ENCODE data around the gene ANKRD44.

ANKRD44 gene

DNA sequence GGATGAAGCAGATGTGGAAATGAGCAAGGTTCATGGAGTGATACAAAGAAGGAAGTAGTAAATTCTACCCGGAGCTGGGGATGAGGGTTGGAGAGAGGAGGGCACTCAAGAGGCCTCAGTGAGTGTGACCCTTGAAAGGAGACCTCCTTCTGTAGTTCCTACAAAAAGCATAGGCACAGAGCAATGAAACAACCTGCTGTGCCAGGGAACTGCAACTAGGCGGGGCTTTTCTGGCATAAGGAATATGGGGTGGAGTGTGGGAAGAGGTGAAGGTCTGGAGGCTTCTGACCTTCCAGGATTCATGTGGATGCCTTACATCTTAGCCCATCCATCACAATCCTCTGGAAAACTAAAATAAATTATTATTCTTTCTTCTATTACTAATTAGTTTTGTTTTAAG lies 358.6 kb downstream of the ANKRD44 start:
- DNase-seq, result no peak

- no peak for DNase-seq
Measured at GRCh38 chr2:196949116-196949515, 361.5 kb downstream of the ANKRD44 start.

GRCh38 chr2:196944570-196944969 lies 366.0 kb downstream of the ANKRD44 start:
- DNase-seq, result no peak

DNA sequence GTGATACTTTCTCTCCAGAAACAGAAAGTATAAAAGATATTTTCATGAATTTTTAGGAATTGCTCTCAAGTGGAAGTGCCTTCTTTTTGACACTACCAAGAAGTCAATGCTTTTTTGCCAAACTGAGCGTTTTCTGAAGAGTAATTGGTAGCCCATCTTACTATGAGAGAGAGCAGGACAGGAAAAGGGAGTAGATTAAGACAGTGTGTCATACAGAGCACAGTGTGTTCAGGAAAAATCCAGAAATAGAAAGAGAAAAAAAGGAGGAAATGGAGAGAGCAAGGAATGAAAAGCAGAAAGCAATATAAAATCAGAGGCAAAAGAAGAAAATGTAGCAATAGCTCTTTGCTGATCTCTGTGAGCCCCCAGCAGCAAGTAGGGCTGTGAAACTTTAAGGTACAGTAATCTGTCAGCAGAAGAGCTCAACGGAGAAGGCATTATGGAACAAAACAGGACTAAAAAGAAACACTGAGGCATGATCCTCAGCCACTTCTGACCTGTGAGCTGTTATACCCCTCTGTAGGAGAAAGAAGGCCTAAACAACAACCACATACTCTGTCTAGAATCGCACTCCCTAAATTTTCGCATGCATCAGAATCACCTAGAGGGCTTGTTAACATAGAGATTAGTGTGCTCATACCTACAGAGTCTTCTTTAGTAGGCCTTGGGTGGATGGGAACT lies 369.0 kb downstream of the ANKRD44 start:
- no peak for DNase-seq

DNA sequence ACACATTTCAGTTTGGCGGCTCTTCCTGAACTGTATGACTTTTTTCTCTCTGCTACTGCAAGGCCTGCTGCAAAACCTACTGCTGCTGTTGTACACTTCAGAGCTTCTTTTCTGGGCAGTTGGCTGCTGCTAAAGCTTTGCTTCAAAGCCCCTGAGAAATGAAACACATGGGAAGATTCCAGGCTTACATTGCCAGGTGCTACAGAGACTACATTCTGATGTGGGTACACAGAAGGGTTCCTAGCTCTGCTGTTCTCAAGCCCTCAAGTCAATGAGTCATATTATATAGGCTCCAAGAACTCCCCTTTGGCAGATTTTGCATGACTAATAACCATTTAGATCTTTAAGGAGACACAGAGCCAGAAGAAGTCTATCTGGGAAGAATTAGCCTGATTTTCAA lies 371.2 kb downstream of the ANKRD44 start:
- DNase-seq, result peak; percentile 60

Measured in fibroblast of skin of back (primary cell).